Kidney (tissue), 14 donors: Measurements from ENCODE around the gene RHEX. TPM values are rescaled to one million over a fixed set of nuclear protein-coding genes. Genes with fewer than 3 reads are reported as not detected.

Experiments used
- DNase-seq, 5 donors: peaks; one replicate each; pipeline ENCODE4 v3.0.0-alpha.2; 2013 to 2020
- FAIRE-seq: peaks from 2 replicates; lab custom pipeline; 2012; peaks lifted over from hg19 to GRCh38; lab: Jason Lieb, UNC
- H3K27ac ChIP-seq, 2 donors: one replicate each; pipeline ENCODE4 v1.7.0; 2013; ENCODE audit warnings: low read depth in 2 of 2, low read length in 2 of 2, inconsistent platforms in 1 of 2
- H3K27me3 ChIP-seq: one replicate; pipeline ENCODE4 v1.7.1; 2013; ENCODE audit warnings: low read length, inconsistent platforms; ENCODE audit not compliant: control insufficient read depth, insufficient read depth
- H3K36me3 ChIP-seq, 3 donors: one replicate each; pipeline versions ENCODE4 v1.7.0 to v1.7.1; 2013; ENCODE audit warnings: low read length in 3 of 3, control low read depth in 1 of 3, inconsistent platforms in 1 of 3; ENCODE audit not compliant: insufficient read depth in 3 of 3, control insufficient read depth in 2 of 3
- H3K4me1 ChIP-seq, 3 donors: one replicate each; pipeline versions ENCODE4 v1.7.0 to v1.7.1; 2013; ENCODE audit warnings: low read length in 3 of 3, inconsistent platforms in 1 of 3, low read depth in 1 of 3; ENCODE audit not compliant: control insufficient read depth in 2 of 3, insufficient read depth in 2 of 3
- H3K4me3 ChIP-seq, 3 donors: one replicate each; pipeline versions ENCODE4 v1.7.0 to v1.8.1; 2013; ENCODE audit warnings: low read length in 3 of 3, control low read depth in 1 of 3, inconsistent platforms in 1 of 3
- H3K9ac ChIP-seq, 3 donors: one replicate each; pipeline versions ENCODE4 v1.7.0 to v1.7.1; 2013; ENCODE audit warnings: low read length in 3 of 3, control low read depth in 1 of 3, inconsistent platforms in 1 of 3
- H3K9me3 ChIP-seq, 3 donors: one replicate each; pipeline versions ENCODE4 v1.7.0 to v1.7.1; 2013; ENCODE audit warnings: low read length in 3 of 3, control low read depth in 1 of 3, inconsistent platforms in 1 of 3; ENCODE audit not compliant: control insufficient read depth in 2 of 3, insufficient read depth in 1 of 3
- CTCF ChIP-seq: IDR thresholded peaks from 3 replicates; pipeline ENCODE4 v1.5.1; 2012; ENCODE audit warnings: mild to moderate bottlenecking, moderate library complexity, borderline replicate concordance; ENCODE audit not compliant: insufficient read depth; ENCODE audit errors: extremely low read depth
- intact Hi-C: fragments of 100-400 bp; cut with DNase I; formaldehyde crosslinking; loops from one replicate; pipeline ENCODE4 v1.11.1; 2022
- polyA plus RNA-seq: library from polyadenylated mRNA; stranded (reverse); fragments of 350-450 nt; fragmentation: Illumina TruSeq; extraction: RNeasy Lipid Tissue Mini Kit (QIAGEN cat#74804); gene quantifications from one replicate; pipeline ENCODE4 v1.2.3, GENCODE V29; 2014; ENCODE audit warnings: low read depth, low replicate concordance; ENCODE audit not compliant: insufficient read depth
- total RNA-seq: library from RNA; stranded (reverse); fragmentation: NEBNext Ultra II Directional; extraction: Animal tissue kit (Norgen Biotek cat#: 25700); gene quantifications from one replicate; pipeline ENCODE4 v1.2.1, GENCODE V29; 2021
- donor health status: control.
- donor health status: control.
- donor health status: control.
- donor health status: control.
- donor health status: control.
- donor health status: DM: yes; HTN: yes; CAD: no.
- donor health status: Normal renal cell carcinoma (clear cell type).

RHEX gene
- total and polyA plus RNA-seq, 2 donors from 2014 or later: 10.2 to 39.5 TPM

- FAIRE-seq (no peak), DNase-seq (no peak)
- no peaks in the 10 kb centered on the region for H3K9me3 ChIP-seq
- intact Hi-C loops: loop anchor here (10.0 kb wide), 1 partner anchor 185 kb away; no protein-coding TSS in a partner anchor
- H3K27ac ChIP-seq: no peak overlapping the region
- no peak overlapping the region for H3K4me3 ChIP-seq
- H3K27me3 ChIP-seq: no peaks in the 10 kb centered on the region
- H3K9ac ChIP-seq: no peak overlapping the region
- no peak for TF ChIP-seq CTCF
- H3K36me3 ChIP-seq: no peaks in the 10 kb centered on the region
- H3K4me1 ChIP-seq: peaks cover 0 to 7% (median 4%) of the 10 kb centered on the region in 3 donors
These were observed 56.7 kb downstream of the RHEX start for GRCh38 chr1:206109718-206110117.

- Histone ChIP-seq H3K9me3 (no peaks in the 10 kb centered on the region), H3K9ac (no peak overlapping the region), H3K27ac (no peak overlapping the region), H3K27me3 (no peaks in the 10 kb centered on the region), H3K4me1 (peaks cover 0 to 7% (median 4%) of the 10 kb centered on the region in 3 donors), H3K36me3 (no peaks in the 10 kb centered on the region), H3K4me3 (no peak overlapping the region)
- no peak for DNase-seq
- intact Hi-C loops: loop anchor here (10.0 kb wide), 1 partner anchor 185 kb away; no protein-coding TSS in a partner anchor
- no peak for TF ChIP-seq CTCF
- FAIRE-seq: no peak
These were observed 57.2 kb downstream of the RHEX start for GRCh38 chr1:206110161-206110560.

GRCh38 chr1:206110820-206111219, 57.8 kb downstream of the RHEX start:
- Histone ChIP-seq H3K36me3 (no peaks in the 10 kb centered on the region), H3K9me3 (no peaks in the 10 kb centered on the region), H3K27ac (no peak overlapping the region), H3K27me3 (no peaks in the 10 kb centered on the region), H3K4me3 (no peak overlapping the region), H3K9ac (no peak overlapping the region), H3K4me1 (peaks cover 0 to 7% (median 7%) of the 10 kb centered on the region in 3 donors)
- intact Hi-C loops: loop anchor here (10.0 kb wide), 1 partner anchor 186 kb away; no protein-coding TSS in a partner anchor
- DNase-seq: no peak
- FAIRE-seq: no peak
- no peak for TF ChIP-seq CTCF
